ENCODE results near the gene PCNX3. TPM values are rescaled to one million over a fixed set of nuclear protein-coding genes. Genes with fewer than 3 reads are reported as not detected.

PCNX3 gene
- total RNA-seq, 1 donor = 27.9 TPM

- H3K27ac ChIP-seq (ENCODE audit: low read depth, low read length) = no peak overlapping the region
- H3K9me3 ChIP-seq (ENCODE audit: low read depth, low read length) = no peaks in the 10 kb centered on the region
- H3K4me2 ChIP-seq (ENCODE audit: insufficient read depth, low read length) = no peak overlapping the region
- peaks cover 76% of the 10 kb centered on the region for H3K36me3 ChIP-seq (ENCODE audit: insufficient read depth, low read length)
- H3K79me2 ChIP-seq (ENCODE audit: insufficient read depth, low read length) = no peaks in the 10 kb centered on the region
- DNase-seq (ENCODE audit: insufficient read length, low spot score, missing footprints) = no peak
- TF ChIP-seq CTCF (IDR thresholded peaks at IDR 0.05; ENCODE audit: extremely low read depth, low read depth, low read length) = no peak
- no peaks in the 10 kb centered on the region for H3K4me1 ChIP-seq (ENCODE audit: insufficient read depth, low read length)
- H4K20me1 ChIP-seq (ENCODE audit: insufficient read depth, low read length) = peaks cover 6% of the 10 kb centered on the region
- H3K27me3 ChIP-seq (ENCODE audit: insufficient read depth, low read length) = no peaks in the 10 kb centered on the region
- H3K4me3 ChIP-seq (ENCODE audit: insufficient read depth, low read length) = no peak overlapping the region
- no peak overlapping the region for H2AFZ ChIP-seq (ENCODE audit: low read length)
Observed at GRCh38 chr11:65630215-65630614, 14.6 kb downstream of the PCNX3 start.

- no peak for TF ChIP-seq CTCF (IDR thresholded peaks at IDR 0.05; ENCODE audit: extremely low read depth, low read depth, low read length)
- no peak for DNase-seq (ENCODE audit: insufficient read length, low spot score, missing footprints)
- H3K36me3 ChIP-seq (ENCODE audit: insufficient read depth, low read length) = peaks cover 69% of the 10 kb centered on the region
Observed at GRCh38 chr11:65633390-65634108, 18.0 kb downstream of the PCNX3 start.

GRCh38 chr11:65634109-65634436 lies 18.5 kb downstream of the PCNX3 start:
- peaks cover 64% of the 10 kb centered on the region for H3K36me3 ChIP-seq (ENCODE audit: insufficient read depth, low read length)
- no peak overlapping the region for H3K4me3 ChIP-seq (ENCODE audit: insufficient read depth, low read length)
- H3K27ac ChIP-seq (ENCODE audit: low read depth, low read length) = no peak overlapping the region
- no peak for DNase-seq (ENCODE audit: insufficient read length, low spot score, missing footprints)
- H3K79me2 ChIP-seq (ENCODE audit: insufficient read depth, low read length) = peaks cover 7% of the 10 kb centered on the region
- no peaks in the 10 kb centered on the region for H3K27me3 ChIP-seq (ENCODE audit: insufficient read depth, low read length)
- TF ChIP-seq CTCF (IDR thresholded peaks at IDR 0.05; ENCODE audit: extremely low read depth, low read depth, low read length) = no peak
- H3K4me2 ChIP-seq (ENCODE audit: insufficient read depth, low read length) = no peak overlapping the region
- no peak overlapping the region for H2AFZ ChIP-seq (ENCODE audit: low read length)
- peaks cover 12% of the 10 kb centered on the region for H3K4me1 ChIP-seq (ENCODE audit: insufficient read depth, low read length)
- peaks cover 16% of the 10 kb centered on the region for H4K20me1 ChIP-seq (ENCODE audit: insufficient read depth, low read length)
- no peaks in the 10 kb centered on the region for H3K9me3 ChIP-seq (ENCODE audit: low read depth, low read length)

More at GRCh38 chr11:65633390-65634108, 18.0 kb downstream of the PCNX3 start:
- peaks cover 3% of the 10 kb centered on the region for H3K79me2 ChIP-seq (ENCODE audit: insufficient read depth, low read length)
- H4K20me1 ChIP-seq (ENCODE audit: insufficient read depth, low read length) = peaks cover 15% of the 10 kb centered on the region
- H3K27ac ChIP-seq (ENCODE audit: low read depth, low read length) = no peak overlapping the region
- H3K4me3 ChIP-seq (ENCODE audit: insufficient read depth, low read length) = no peak overlapping the region
- no peaks in the 10 kb centered on the region for H3K9me3 ChIP-seq (ENCODE audit: low read depth, low read length)
- H3K4me2 ChIP-seq (ENCODE audit: insufficient read depth, low read length) = no peak overlapping the region
- H2AFZ ChIP-seq (ENCODE audit: low read length) = no peak overlapping the region
- peaks cover 10% of the 10 kb centered on the region for H3K4me1 ChIP-seq (ENCODE audit: insufficient read depth, low read length)
- no peaks in the 10 kb centered on the region for H3K27me3 ChIP-seq (ENCODE audit: insufficient read depth, low read length)

DNA sequence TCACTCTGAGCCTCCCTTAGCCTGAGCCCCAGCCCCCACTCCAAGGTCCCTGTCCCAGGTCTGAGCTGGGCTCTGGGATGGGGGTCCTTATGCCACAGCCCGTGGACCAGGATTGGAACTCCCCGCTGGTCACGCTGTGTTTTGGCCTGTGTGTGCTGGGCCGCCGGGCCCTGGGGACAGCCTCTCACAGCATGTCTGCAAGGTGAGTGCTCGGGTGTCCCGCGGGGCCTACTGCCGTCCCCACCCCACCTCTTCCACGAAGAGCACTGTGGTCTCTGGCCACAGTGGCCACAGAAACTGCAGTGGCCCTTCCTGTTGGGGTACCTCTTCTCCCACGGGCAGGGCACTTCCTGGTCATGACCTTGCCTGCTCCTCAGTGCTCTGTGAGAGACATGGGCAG lies 18.9 kb downstream of the PCNX3 start:
- Histone ChIP-seq H3K9me3 (ENCODE audit: low read depth, low read length) (no peaks in the 10 kb centered on the region), H3K4me3 (ENCODE audit: insufficient read depth, low read length) (no peak overlapping the region), H3K27me3 (ENCODE audit: insufficient read depth, low read length) (no peaks in the 10 kb centered on the region), H4K20me1 (ENCODE audit: insufficient read depth, low read length) (peaks cover 15% of the 10 kb centered on the region), H3K4me2 (ENCODE audit: insufficient read depth, low read length) (no peak overlapping the region), H3K79me2 (ENCODE audit: insufficient read depth, low read length) (peaks cover 7% of the 10 kb centered on the region), H3K27ac (ENCODE audit: low read depth, low read length) (no peak overlapping the region), H3K4me1 (ENCODE audit: insufficient read depth, low read length) (peaks cover 12% of the 10 kb centered on the region), H3K36me3 (ENCODE audit: insufficient read depth, low read length) (peaks cover 61% of the 10 kb centered on the region), H2AFZ (ENCODE audit: low read length) (no peak overlapping the region)
- no peak for DNase-seq (ENCODE audit: insufficient read length, low spot score, missing footprints)
- no peak for TF ChIP-seq CTCF (IDR thresholded peaks at IDR 0.05; ENCODE audit: extremely low read depth, low read depth, low read length)
